OCI-LY3 (cell line): ENCODE measurements around the gene REEP1.

ENCODE experiments used
- EZH2phosphoT487 ChIP-seq: fragments of 200-600 bp; shearing (Covaris generic); IDR thresholded peaks from 2 replicates; pipeline ENCODE4 v1.6.1; 2018; ENCODE audit warnings: antibody characterized with exemption, mixed run types, low read depth
- TF ChIP-seq, protein P1 (sequence below): fragments of 200-600, 300-600 bp; sonication (generic); IDR thresholded peaks from 2 replicates; pipeline ENCODE4 v1.5.1; 2014; ENCODE audit warnings: antibody characterized with exemption, low read length, low read depth

DNA sequence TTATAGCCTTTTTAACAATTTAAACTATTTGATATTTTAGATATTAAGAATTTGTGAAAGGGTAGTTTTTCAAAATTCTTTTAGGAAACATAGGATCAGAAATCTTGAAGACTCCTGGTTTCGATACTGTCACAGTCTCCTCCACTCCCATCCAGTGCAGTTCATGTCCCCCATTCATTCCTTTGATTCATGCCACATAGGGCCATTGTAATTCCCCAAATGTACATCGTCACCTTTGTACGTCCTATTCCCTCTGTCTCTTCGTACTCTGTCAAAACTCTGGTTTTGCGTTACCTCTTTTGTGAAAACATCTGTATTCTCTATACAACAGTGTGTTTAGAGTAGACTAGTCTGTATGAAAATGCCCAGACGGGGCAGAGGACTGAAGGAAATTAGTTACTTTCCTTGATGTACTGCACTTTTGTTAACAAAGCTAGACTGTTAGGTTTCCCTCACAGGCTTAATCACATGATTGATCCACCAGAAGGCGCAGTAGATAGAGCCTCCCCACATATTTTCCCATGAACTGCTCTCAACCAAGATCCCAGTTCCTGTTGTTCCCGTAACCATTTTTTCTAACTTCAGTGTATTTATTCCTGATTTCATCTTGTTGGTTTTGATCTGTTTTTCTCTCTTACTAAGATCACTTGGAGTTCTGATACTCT, 135.6 kb downstream of the REEP1 start:
- TF ChIP-seq, protein P1, sequence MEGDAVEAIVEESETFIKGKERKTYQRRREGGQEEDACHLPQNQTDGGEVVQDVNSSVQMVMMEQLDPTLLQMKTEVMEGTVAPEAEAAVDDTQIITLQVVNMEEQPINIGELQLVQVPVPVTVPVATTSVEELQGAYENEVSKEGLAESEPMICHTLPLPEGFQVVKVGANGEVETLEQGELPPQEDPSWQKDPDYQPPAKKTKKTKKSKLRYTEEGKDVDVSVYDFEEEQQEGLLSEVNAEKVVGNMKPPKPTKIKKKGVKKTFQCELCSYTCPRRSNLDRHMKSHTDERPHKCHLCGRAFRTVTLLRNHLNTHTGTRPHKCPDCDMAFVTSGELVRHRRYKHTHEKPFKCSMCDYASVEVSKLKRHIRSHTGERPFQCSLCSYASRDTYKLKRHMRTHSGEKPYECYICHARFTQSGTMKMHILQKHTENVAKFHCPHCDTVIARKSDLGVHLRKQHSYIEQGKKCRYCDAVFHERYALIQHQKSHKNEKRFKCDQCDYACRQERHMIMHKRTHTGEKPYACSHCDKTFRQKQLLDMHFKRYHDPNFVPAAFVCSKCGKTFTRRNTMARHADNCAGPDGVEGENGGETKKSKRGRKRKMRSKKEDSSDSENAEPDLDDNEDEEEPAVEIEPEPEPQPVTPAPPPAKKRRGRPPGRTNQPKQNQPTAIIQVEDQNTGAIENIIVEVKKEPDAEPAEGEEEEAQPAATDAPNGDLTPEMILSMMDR: no peak
- TF ChIP-seq EZH2phosphoT487: no peak
